ENCODE measurements around the gene BPIFB4.
"Not testable (repeated sequence)": the region's sequence is repeated elsewhere in the genome, so short reads cannot be mapped to it uniquely, and the experiment has no call there.

DNA sequence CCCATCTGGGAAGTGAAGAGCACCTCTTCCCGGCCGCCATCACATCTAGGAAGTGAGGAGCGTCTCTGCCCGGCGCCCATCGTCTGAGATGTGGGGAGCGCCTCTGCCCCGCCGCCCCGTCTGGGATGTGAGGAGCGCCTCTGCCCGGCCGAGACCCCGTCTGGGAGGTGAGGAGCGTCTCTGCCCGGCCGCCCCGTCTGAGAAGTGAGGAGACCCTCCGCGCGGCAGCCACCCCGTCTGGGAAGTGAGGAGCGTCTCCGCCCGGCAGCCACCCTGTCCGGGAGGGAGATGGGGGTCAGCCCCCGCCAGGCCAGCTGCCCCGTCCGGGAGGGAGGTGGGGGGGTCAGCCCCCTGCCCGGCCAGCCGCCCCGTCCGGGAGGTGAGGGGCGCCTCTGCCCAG lies 36.1 kb downstream of the BPIFB4 start:
- TF ChIP-seq, protein P1, sequence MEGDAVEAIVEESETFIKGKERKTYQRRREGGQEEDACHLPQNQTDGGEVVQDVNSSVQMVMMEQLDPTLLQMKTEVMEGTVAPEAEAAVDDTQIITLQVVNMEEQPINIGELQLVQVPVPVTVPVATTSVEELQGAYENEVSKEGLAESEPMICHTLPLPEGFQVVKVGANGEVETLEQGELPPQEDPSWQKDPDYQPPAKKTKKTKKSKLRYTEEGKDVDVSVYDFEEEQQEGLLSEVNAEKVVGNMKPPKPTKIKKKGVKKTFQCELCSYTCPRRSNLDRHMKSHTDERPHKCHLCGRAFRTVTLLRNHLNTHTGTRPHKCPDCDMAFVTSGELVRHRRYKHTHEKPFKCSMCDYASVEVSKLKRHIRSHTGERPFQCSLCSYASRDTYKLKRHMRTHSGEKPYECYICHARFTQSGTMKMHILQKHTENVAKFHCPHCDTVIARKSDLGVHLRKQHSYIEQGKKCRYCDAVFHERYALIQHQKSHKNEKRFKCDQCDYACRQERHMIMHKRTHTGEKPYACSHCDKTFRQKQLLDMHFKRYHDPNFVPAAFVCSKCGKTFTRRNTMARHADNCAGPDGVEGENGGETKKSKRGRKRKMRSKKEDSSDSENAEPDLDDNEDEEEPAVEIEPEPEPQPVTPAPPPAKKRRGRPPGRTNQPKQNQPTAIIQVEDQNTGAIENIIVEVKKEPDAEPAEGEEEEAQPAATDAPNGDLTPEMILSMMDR (conservative IDR thresholded peaks at IDR 0.05; ENCODE audit: low read depth, low read length): not testable (repeated sequence)
- TF ChIP-seq EZH2 (IDR thresholded peaks at IDR 0.05; ENCODE audit: borderline replicate concordance, low read depth, low read length, poor library complexity, severe bottlenecking): not testable (repeated sequence)
